ENCODE results near the gene GTF3C6.
A peak's percentile ranks its signal among the peaks of the same experiment; 100 is the strongest.
"Not testable (repeated sequence)": the region's sequence is repeated elsewhere in the genome, so short reads cannot be mapped to it uniquely, and the experiment has no call there.

GTF3C6 gene

GRCh38 chr6:110958329-110959192, at the start of gene GTF3C6:
Gene GTF3C6 (plus strand): TSS chr6:110958706. CDS start chr6:110958770, 64 bp downstream.
- peak; percentile 96 for DNase-seq

GRCh38 chr6:110930781-110931180, 27.7 kb upstream of the GTF3C6 start:
- DNase-seq: no peak

- peak; percentile 31 for DNase-seq
Observed at GRCh38 chr6:110933912-110934311, 24.6 kb upstream of the GTF3C6 start.

- DNase-seq: peak; percentile 32
Observed at GRCh38 chr6:110934381-110934898, 24.1 kb upstream of the GTF3C6 start.

- no peak for DNase-seq
Observed at GRCh38 chr6:110935171-110935570, 23.3 kb upstream of the GTF3C6 start.

- peak; percentile 47 for DNase-seq
Observed at GRCh38 chr6:110938171-110938570, 20.3 kb upstream of the GTF3C6 start.

- DNase-seq: no peak
Observed at GRCh38 chr6:110939429-110940200, 18.9 kb upstream of the GTF3C6 start.

GRCh38 chr6:110944681-110945151, 13.8 kb upstream of the GTF3C6 start:
- peak; percentile 88 for DNase-seq

- DNase-seq: no peak
Observed at GRCh38 chr6:110946498-110946897, 12.0 kb upstream of the GTF3C6 start.

GRCh38 chr6:110949679-110950285, 8.7 kb upstream of the GTF3C6 start:
- DNase-seq: peak; percentile 65

- DNase-seq: no peak
Observed at GRCh38 chr6:110950440-110950839, 8.1 kb upstream of the GTF3C6 start.

GRCh38 chr6:110951008-110951407, 7.5 kb upstream of the GTF3C6 start:
- no peak for DNase-seq

- DNase-seq: no peak
Observed at GRCh38 chr6:110951986-110952794, 6.3 kb upstream of the GTF3C6 start.

GRCh38 chr6:110953633-110954303, 4.7 kb upstream of the GTF3C6 start:
- no peak for DNase-seq

GRCh38 chr6:110960014-110960390, 1.5 kb downstream of the GTF3C6 start:
- no peak for DNase-seq

- DNase-seq: not testable (repeated sequence)
Observed at GRCh38 chr6:110962636-110963035, 4.1 kb downstream of the GTF3C6 start.

GRCh38 chr6:110965629-110966229, 7.2 kb downstream of the GTF3C6 start:
- DNase-seq: no peak

GRCh38 chr6:110968661-110969060, 10.2 kb downstream of the GTF3C6 start:
- DNase-seq: not testable (repeated sequence)

GRCh38 chr6:110971468-110971867, 13.0 kb downstream of the GTF3C6 start:
- no peak for DNase-seq

GRCh38 chr6:110976575-110976974, 18.1 kb downstream of the GTF3C6 start:
- DNase-seq: no peak

- no peak for DNase-seq
Observed at GRCh38 chr6:110979565-110980101, 21.1 kb downstream of the GTF3C6 start.
